Measurements from ENCODE around the gene CCDC8.
"Not testable (repeated sequence)": the region's sequence is repeated elsewhere in the genome, so short reads cannot be mapped to it uniquely, and the experiment has no call there.

The CCDC8 gene

GRCh38 chr19:46383171-46383815 lies 30.1 kb downstream of the CCDC8 start:
- no peak for DNase-seq (ENCODE audit: low read depth in 3 of 3)

- no peak for DNase-seq (ENCODE audit: low read depth in 3 of 3)
Measured at GRCh38 chr19:46381756-46382345, 31.5 kb downstream of the CCDC8 start.

- DNase-seq (ENCODE audit: low read depth in 3 of 3), result no peak
Measured at GRCh38 chr19:46381346-46381745, 32.0 kb downstream of the CCDC8 start.

- no peak for DNase-seq (ENCODE audit: low read depth in 3 of 3)
Measured at GRCh38 chr19:46380690-46381089, 32.7 kb downstream of the CCDC8 start.

GRCh38 chr19:46378268-46378667 lies 35.1 kb downstream of the CCDC8 start:
- DNase-seq (ENCODE audit: low read depth in 3 of 3), result no peak

- DNase-seq (ENCODE audit: low read depth in 3 of 3), result no peak
Measured at GRCh38 chr19:46376241-46377153, 36.9 kb downstream of the CCDC8 start.

- not testable (repeated sequence) for DNase-seq (ENCODE audit: low read depth in 3 of 3)
Measured at GRCh38 chr19:46375476-46376067, 37.8 kb downstream of the CCDC8 start.

- no peak for DNase-seq (ENCODE audit: low read depth in 3 of 3)
Measured at GRCh38 chr19:46374536-46375475, 38.6 kb downstream of the CCDC8 start.

GRCh38 chr19:46373491-46374359 lies 39.6 kb downstream of the CCDC8 start:
- DNase-seq (ENCODE audit: low read depth in 3 of 3), result no peak

- DNase-seq (ENCODE audit: low read depth in 3 of 3), result no peak
Measured at GRCh38 chr19:46372901-46373490, 40.4 kb downstream of the CCDC8 start.

GRCh38 chr19:46371371-46371901 lies 41.9 kb downstream of the CCDC8 start:
- DNase-seq (ENCODE audit: low read depth in 3 of 3), result no peak

- no peak for DNase-seq (ENCODE audit: low read depth in 3 of 3)
Measured at GRCh38 chr19:46369817-46370216, 43.5 kb downstream of the CCDC8 start.

GRCh38 chr19:46368116-46368515 lies 45.2 kb downstream of the CCDC8 start:
- no peak for DNase-seq (ENCODE audit: low read depth in 3 of 3)

GRCh38 chr19:46367426-46367825 lies 45.9 kb downstream of the CCDC8 start:
- DNase-seq (ENCODE audit: low read depth in 3 of 3), result no peak

- DNase-seq (ENCODE audit: low read depth in 3 of 3), result no peak
Measured at GRCh38 chr19:46366620-46367292, 46.6 kb downstream of the CCDC8 start.

- no peak for DNase-seq (ENCODE audit: low read depth in 3 of 3)
Measured at GRCh38 chr19:46365561-46365960, 47.8 kb downstream of the CCDC8 start.

GRCh38 chr19:46364359-46364758 lies 49.0 kb downstream of the CCDC8 start:
- DNase-seq (ENCODE audit: low read depth in 3 of 3), result no peak

- no peak for DNase-seq (ENCODE audit: low read depth in 3 of 3)
Measured at GRCh38 chr19:46361915-46362314, 51.4 kb downstream of the CCDC8 start.

Measured in stimulated activated CD4-positive, alpha-beta T cell treated with anti-CD3 and anti-CD28 coated beads, TNF-alpha, amount 100 ng/mL, for 24 hours (primary cell).